M059J (cell line): ENCODE measurements around the gene TNNI3K. TPM values are rescaled to one million over a fixed set of nuclear protein-coding genes. Genes with fewer than 3 reads are reported as not detected.

Experiments
- DNase-seq: peaks from one replicate; pipeline ENCODE4 v3.0.0-alpha.2; 2012; ENCODE audit warnings: low read depth
- total RNA-seq: library from RNA; depleted of rRNA; stranded (reverse); fragments of >200 nt; shearing (Covaris generic); gene quantifications from 2 replicates; pipeline ENCODE4 v1.2.3, GENCODE V29; 2014; rRNA removed

TNNI3K gene
- total RNA-seq, 1 experiment from 2014 or later, result not detected

- no peak for DNase-seq
Observed at GRCh38 chr1:74571493-74571800, 336.3 kb downstream of the TNNI3K start.

- DNase-seq, result no peak
Observed at GRCh38 chr1:74571891-74572290, 336.7 kb downstream of the TNNI3K start.

GRCh38 chr1:74578101-74578500 lies 342.9 kb downstream of the TNNI3K start:
- no peak for DNase-seq

GRCh38 chr1:74579425-74579824 lies 344.2 kb downstream of the TNNI3K start:
- DNase-seq, result no peak

GRCh38 chr1:74583397-74583796 lies 348.2 kb downstream of the TNNI3K start:
- DNase-seq, result no peak

- peak; percentile 9 for DNase-seq
Observed at GRCh38 chr1:74584185-74584584, 349.0 kb downstream of the TNNI3K start.

GRCh38 chr1:74586253-74586897 lies 351.2 kb downstream of the TNNI3K start:
- DNase-seq, result peak; percentile 3

DNA sequence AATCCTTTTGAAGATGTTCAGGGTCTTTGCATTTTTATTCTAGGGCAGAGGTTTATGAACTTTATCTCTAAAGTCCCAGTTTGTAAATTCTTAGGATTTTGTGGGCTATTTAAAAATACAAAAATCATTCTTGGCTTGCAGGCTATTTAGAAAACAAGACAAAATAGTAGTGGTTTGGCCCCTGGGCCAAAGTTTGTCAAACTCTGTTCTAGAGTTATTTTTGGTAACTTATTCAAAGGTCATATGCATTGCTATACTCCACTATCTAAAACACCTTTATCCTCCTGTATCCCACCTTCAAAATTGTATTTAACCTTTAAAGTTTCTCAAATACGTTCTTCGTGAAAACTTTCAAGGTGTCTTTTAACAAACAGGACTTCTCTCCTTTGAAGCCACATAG lies 352.7 kb downstream of the TNNI3K start:
- no peak for DNase-seq

- DNase-seq, result no peak
Observed at GRCh38 chr1:74590288-74590687, 355.1 kb downstream of the TNNI3K start.

GRCh38 chr1:74591949-74592348 lies 356.8 kb downstream of the TNNI3K start:
- no peak for DNase-seq

DNA sequence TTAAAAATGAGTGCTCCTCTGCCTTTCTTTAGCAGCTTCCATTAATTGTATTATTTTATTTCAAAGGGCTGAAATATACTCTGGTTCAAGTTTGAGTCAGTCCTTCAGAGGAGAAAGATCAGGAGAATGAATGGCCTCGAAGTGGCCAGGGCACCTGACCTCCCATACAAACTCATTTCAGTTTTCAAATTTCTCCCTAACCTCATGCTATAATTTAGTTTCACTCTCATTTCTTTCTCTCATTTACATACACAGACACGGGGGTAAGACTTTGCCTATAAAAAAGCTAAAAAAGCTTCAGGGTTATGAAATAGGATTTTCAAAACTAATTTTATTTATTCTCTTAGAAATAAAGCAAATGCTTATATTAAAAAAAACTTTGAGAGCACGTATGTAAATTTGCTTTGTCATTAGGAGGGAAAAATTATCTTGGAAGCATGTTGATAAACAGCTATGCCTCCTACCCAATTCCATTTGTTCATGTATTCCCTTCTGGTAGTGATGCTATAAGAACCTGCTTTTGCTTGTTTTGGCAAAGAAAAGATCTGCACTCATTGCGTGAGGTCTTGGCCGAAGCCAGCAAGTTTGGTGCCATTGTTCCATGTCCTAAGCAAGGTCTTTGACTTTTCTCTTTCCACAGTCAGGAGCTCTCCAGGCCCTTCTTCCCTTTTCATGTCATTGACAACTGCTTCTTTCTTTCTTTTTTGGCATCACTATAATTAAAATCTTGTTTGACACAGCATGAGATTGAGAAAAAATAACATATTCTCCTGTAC lies 357.6 kb downstream of the TNNI3K start:
- no peak for DNase-seq

Other genes starting within 250 kb of the TNNI3K start
- gene LRRIQ3, start 37.2 kb upstream of the TNNI3K start, total RNA-seq, result 0.37 and 2.7 TPM in 2 replicates
- 12.3 and 16.5 TPM in 2 replicates for gene FPGT, start 37.1 kb upstream of the TNNI3K start, total RNA-seq